ENCODE measurements around the gene ZSWIM6. TPM values are rescaled to one million over a fixed set of nuclear protein-coding genes. Genes with fewer than 3 reads are reported as not detected.

The ZSWIM6 gene
- total RNA-seq, 1 experiment from 2014 or later = 12.9 TPM

DNA sequence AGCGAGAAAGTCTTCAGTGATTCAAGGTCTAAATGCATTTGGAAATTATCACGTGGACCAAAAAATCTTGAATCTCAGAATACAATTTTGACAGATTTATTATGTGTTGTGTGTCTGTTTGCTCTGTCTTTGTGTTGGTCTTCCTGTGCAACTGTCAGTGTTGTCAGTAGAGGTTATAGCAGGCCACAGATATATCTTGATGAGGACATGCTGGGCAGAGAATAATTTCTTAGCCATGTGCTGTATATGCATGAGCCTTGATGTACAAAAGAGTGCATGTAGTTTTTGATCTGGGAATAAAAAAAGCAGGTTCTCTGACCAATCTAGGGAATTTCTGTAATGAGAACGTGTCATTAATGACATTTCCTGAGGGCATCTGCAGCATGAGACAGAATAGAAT is 57.6 kb downstream of the ZSWIM6 start:
- CTCF ChIA-PET = no interaction called here
- peaks cover 5% of the 10 kb centered on the region; the same call in 1 of the 2 replicates for H4K20me1 ChIP-seq (ENCODE audit: insufficient read depth)
- H3K27me3 ChIP-seq (ENCODE audit: insufficient read depth, low read depth) = no peaks in the 10 kb centered on the region
- no peak for DNase-seq
- no peak overlapping the region for H2AFZ ChIP-seq
- H3K79me2 ChIP-seq (ENCODE audit: low read depth) = peaks cover 58% of the 10 kb centered on the region
- no peaks in the 10 kb centered on the region for H3K4me1 ChIP-seq (replicated peaks; ENCODE audit: insufficient read depth)
- no peak overlapping the region for H3K4me2 ChIP-seq
- POLR2A ChIA-PET (ENCODE audit: unreplicated experiment) = no interaction called here
- H3K9me3 ChIP-seq (ENCODE audit: insufficient read depth, low read depth) = no peaks in the 10 kb centered on the region
- no peak overlapping the region for H3K27ac ChIP-seq
- no peaks in the 10 kb centered on the region for H3F3A ChIP-seq (ENCODE audit: insufficient read depth, low read depth)
- H3K9me2 ChIP-seq (ENCODE audit: insufficient read depth) = no peaks in the 10 kb centered on the region
- BruUV-seq (replicated peaks) = no TSS peak
- H3K36me3 ChIP-seq (ENCODE audit: low read depth) = no peaks in the 10 kb centered on the region
- TF ChIP-seq, protein P1, sequence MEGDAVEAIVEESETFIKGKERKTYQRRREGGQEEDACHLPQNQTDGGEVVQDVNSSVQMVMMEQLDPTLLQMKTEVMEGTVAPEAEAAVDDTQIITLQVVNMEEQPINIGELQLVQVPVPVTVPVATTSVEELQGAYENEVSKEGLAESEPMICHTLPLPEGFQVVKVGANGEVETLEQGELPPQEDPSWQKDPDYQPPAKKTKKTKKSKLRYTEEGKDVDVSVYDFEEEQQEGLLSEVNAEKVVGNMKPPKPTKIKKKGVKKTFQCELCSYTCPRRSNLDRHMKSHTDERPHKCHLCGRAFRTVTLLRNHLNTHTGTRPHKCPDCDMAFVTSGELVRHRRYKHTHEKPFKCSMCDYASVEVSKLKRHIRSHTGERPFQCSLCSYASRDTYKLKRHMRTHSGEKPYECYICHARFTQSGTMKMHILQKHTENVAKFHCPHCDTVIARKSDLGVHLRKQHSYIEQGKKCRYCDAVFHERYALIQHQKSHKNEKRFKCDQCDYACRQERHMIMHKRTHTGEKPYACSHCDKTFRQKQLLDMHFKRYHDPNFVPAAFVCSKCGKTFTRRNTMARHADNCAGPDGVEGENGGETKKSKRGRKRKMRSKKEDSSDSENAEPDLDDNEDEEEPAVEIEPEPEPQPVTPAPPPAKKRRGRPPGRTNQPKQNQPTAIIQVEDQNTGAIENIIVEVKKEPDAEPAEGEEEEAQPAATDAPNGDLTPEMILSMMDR (conservative IDR thresholded peaks at IDR 0.05) = no peak
- intact Hi-C loops (cut with micrococcal nuclease; ENCODE audit: unreplicated experiment) = no loop called here
- no peak overlapping the region for H3K4me3 ChIP-seq

- H4K20me1 ChIP-seq (ENCODE audit: insufficient read depth) = no peaks in the 10 kb centered on the region; the same call in none of the 2 replicates
- DNase-seq = no peak
- H3K4me3 ChIP-seq = no peak overlapping the region
- intact Hi-C loops (cut with micrococcal nuclease; ENCODE audit: unreplicated experiment) = no loop called here
- no peak overlapping the region for H2AFZ ChIP-seq
- H3F3A ChIP-seq (ENCODE audit: insufficient read depth, low read depth) = no peaks in the 10 kb centered on the region
- H3K27me3 ChIP-seq (ENCODE audit: insufficient read depth, low read depth) = no peaks in the 10 kb centered on the region
- POLR2A ChIA-PET (ENCODE audit: unreplicated experiment) = no interaction called here
- H3K9me2 ChIP-seq (ENCODE audit: insufficient read depth) = no peaks in the 10 kb centered on the region
- TF ChIP-seq, protein P1 (conservative IDR thresholded peaks at IDR 0.05) = no peak
- TF ChIP-seq EZH2 (IDR thresholded peaks at IDR 0.05; ENCODE audit: low read depth) = no peak
- H3K4me2 ChIP-seq = no peak overlapping the region
- H3K36me3 ChIP-seq (ENCODE audit: low read depth) = no peaks in the 10 kb centered on the region
- H3K27ac ChIP-seq = no peak overlapping the region
- no TSS peak for BruUV-seq (replicated peaks)
- no peaks in the 10 kb centered on the region for H3K9me3 ChIP-seq (ENCODE audit: insufficient read depth, low read depth)
- H3K4me1 ChIP-seq (replicated peaks; ENCODE audit: insufficient read depth) = no peaks in the 10 kb centered on the region
- H3K79me2 ChIP-seq (ENCODE audit: low read depth) = peaks cover 53% of the 10 kb centered on the region
- CTCF ChIA-PET = no interaction called here
These were observed 62.1 kb downstream of the ZSWIM6 start for GRCh38 chr5:61394078-61394704.

DNA sequence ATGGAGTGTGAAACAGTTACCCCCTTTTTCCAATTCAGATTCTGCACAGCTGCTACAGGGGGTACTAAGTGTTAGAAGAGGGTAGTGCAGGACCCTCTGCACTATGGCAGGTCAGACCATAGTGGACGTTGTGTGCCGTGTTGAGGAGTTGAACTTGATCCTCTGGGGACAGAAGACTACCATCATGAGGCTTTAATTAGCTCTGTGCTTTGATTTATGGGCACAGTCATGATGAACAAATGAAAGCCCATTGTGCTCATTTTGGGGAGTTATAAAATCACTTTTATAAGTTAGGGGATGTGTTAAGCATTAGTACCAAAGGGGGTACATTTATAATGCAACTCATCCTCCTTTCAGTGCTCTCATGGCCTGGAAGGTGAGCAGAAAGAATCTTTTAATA is 62.7 kb downstream of the ZSWIM6 start:
- TF ChIP-seq EZH2 (IDR thresholded peaks at IDR 0.05; ENCODE audit: low read depth) = no peak
- TF ChIP-seq, protein P1 (conservative IDR thresholded peaks at IDR 0.05) = no peak
- Histone ChIP-seq H3K36me3 (ENCODE audit: low read depth) (no peaks in the 10 kb centered on the region), H3K79me2 (ENCODE audit: low read depth) (peaks cover 51% of the 10 kb centered on the region), H3K27me3 (ENCODE audit: insufficient read depth, low read depth) (no peaks in the 10 kb centered on the region), H3K9me3 (ENCODE audit: insufficient read depth, low read depth) (no peaks in the 10 kb centered on the region), H2AFZ (no peak overlapping the region), H3K9me2 (ENCODE audit: insufficient read depth) (no peaks in the 10 kb centered on the region), H3F3A (ENCODE audit: insufficient read depth, low read depth) (no peaks in the 10 kb centered on the region), H3K4me2 (no peak overlapping the region), H3K4me1 (replicated peaks; ENCODE audit: insufficient read depth) (no peaks in the 10 kb centered on the region), H3K4me3 (no peak overlapping the region), H3K27ac (no peak overlapping the region), H4K20me1 (ENCODE audit: insufficient read depth) (no peaks in the 10 kb centered on the region; the same call in none of the 2 replicates)
- DNase-seq = no peak
- no TSS peak for BruUV-seq (replicated peaks)
- POLR2A ChIA-PET (ENCODE audit: unreplicated experiment) = no interaction called here
- intact Hi-C loops (cut with micrococcal nuclease; ENCODE audit: unreplicated experiment) = no loop called here
- CTCF ChIA-PET = no interaction called here
